Neuronal stem cell (in vitro differentiated cells): ENCODE results near the gene RPL39.
"Not testable (repeated sequence)": the region's sequence is repeated elsewhere in the genome, so short reads cannot be mapped to it uniquely, and the experiment has no call there.

Experiments
- DNase-seq: peaks from one replicate; pipeline ENCODE4 v3.0.0-alpha.2; 2013; ENCODE audit warnings: low spot score
- H2AFZ ChIP-seq: one replicate; pipeline ENCODE4 v1.6.1; 2013; ENCODE audit warnings: mild to moderate bottlenecking, low read length, inconsistent platforms
- H2AK5ac ChIP-seq: 2 replicates; pipeline ENCODE4 v1.6.1; 2013; ENCODE audit warnings: low read depth, mild to moderate bottlenecking, inconsistent platforms, low read length, moderate library complexity, mixed read lengths
- H2BK120ac ChIP-seq: 2 replicates; pipeline ENCODE4 v1.6.1; 2013; ENCODE audit warnings: low read depth, mild to moderate bottlenecking, inconsistent platforms, low read length, moderate library complexity, mixed read lengths
- H2BK12ac ChIP-seq: one replicate; pipeline ENCODE4 v1.6.1; 2013; ENCODE audit warnings: low read length, inconsistent platforms
- H2BK15ac ChIP-seq: 2 replicates; pipeline ENCODE4 v1.6.1; 2013; ENCODE audit warnings: mild to moderate bottlenecking, low read length, inconsistent platforms, mixed read lengths
- H2BK5ac ChIP-seq: one replicate; pipeline ENCODE4 v1.6.1; 2013; ENCODE audit warnings: inconsistent platforms, mild to moderate bottlenecking, low read length, moderate library complexity
- H3K14ac ChIP-seq: one replicate; pipeline ENCODE4 v1.6.1; 2013; ENCODE audit warnings: low read length, inconsistent platforms
- H3K18ac ChIP-seq: 2 replicates; pipeline ENCODE4 v1.6.1; 2013; ENCODE audit warnings: low read length, inconsistent platforms
- H3K23ac ChIP-seq: 2 replicates; pipeline ENCODE4 v1.6.1; 2013; ENCODE audit warnings: low read depth, mild to moderate bottlenecking, mixed read lengths, low read length, inconsistent platforms; ENCODE audit not compliant: poor library complexity
- H3K27ac ChIP-seq: replicated peaks from 3 replicates; pipeline ENCODE4 v1.5.1; 2013; ENCODE audit warnings: low read length, inconsistent platforms
- H3K27me3 ChIP-seq, 3 experiments: 2 replicates each; pipeline ENCODE4 v1.6.1; 2013; ENCODE audit warnings: low read length in 3 of 3, mild to moderate bottlenecking in 2 of 3, inconsistent platforms in 1 of 3, low read depth in 1 of 3, mixed read lengths in 1 of 3, moderate library complexity in 1 of 3; ENCODE audit not compliant: control insufficient read depth in 3 of 3, insufficient read depth in 3 of 3
- H3K36me3 ChIP-seq, 2 donors: replicated peaks in 1 of 2; 2 replicates each; pipeline ENCODE4 v1.6.1; 2013; ENCODE audit warnings: low read length in 2 of 2; ENCODE audit not compliant: control insufficient read depth in 2 of 2, insufficient read depth in 2 of 2
- H3K4ac ChIP-seq: 2 replicates; pipeline ENCODE4 v1.6.1; 2013; ENCODE audit warnings: inconsistent platforms, mild to moderate bottlenecking, low read length, moderate library complexity
- H3K4me1 ChIP-seq, 2 donors: 1 replicate in 1 of 2; 2 replicates in 1 of 2; pipeline ENCODE4 v1.6.1; 2013; ENCODE audit warnings: low read length in 2 of 2, low read depth in 1 of 2; ENCODE audit not compliant: control insufficient read depth in 2 of 2, insufficient read depth in 1 of 2
- H3K4me2 ChIP-seq: one replicate; pipeline ENCODE4 v1.6.1; 2013; ENCODE audit warnings: mild to moderate bottlenecking, low read length, inconsistent platforms; ENCODE audit not compliant: insufficient read depth, poor library complexity, severe bottlenecking
- H3K4me3 ChIP-seq, 2 donors: 2 replicates each; pipeline ENCODE4 v1.5.1; 2013; ENCODE audit warnings: low read length in 2 of 2, mild to moderate bottlenecking in 2 of 2, inconsistent platforms in 1 of 2, moderate library complexity in 1 of 2
- H3K79me1 ChIP-seq: one replicate; pipeline ENCODE4 v1.6.1; 2013; ENCODE audit warnings: low read depth, mild to moderate bottlenecking, inconsistent platforms, low read length, moderate library complexity
- H3K9ac ChIP-seq: one replicate; pipeline ENCODE4 v1.6.1; 2013; ENCODE audit warnings: mild to moderate bottlenecking, low read depth, low read length, inconsistent platforms; ENCODE audit not compliant: poor library complexity
- H3K9me3 ChIP-seq, 2 donors: replicated peaks in 1 of 2; 2 replicates each; pipeline versions ENCODE3 to v1.6.1; 2013; ENCODE audit warnings: low read length in 2 of 2, mild to moderate bottlenecking in 2 of 2, inconsistent platforms in 1 of 2, low read depth in 1 of 2, mixed read lengths in 1 of 2, moderate library complexity in 1 of 2; ENCODE audit not compliant: control insufficient read depth in 2 of 2, insufficient read depth in 1 of 2
- H4K8ac ChIP-seq: one replicate; pipeline ENCODE4 v1.6.1; 2013; ENCODE audit warnings: low read depth, mild to moderate bottlenecking, inconsistent platforms, low read length, moderate library complexity
- H4K91ac ChIP-seq: one replicate; pipeline ENCODE4 v1.6.1; 2013; ENCODE audit warnings: low read length, low read depth, mild to moderate bottlenecking, inconsistent platforms; ENCODE audit not compliant: poor library complexity
- WGBS, 2 donors: extraction: QIAGEN DNeasy Blood & Tissue Kit; methylation state at CpG; one replicate each; pipeline ENCODE4 v1.1.7; 2013; ENCODE audit warnings: missing lambda C conversion rate in 2 of 2, mixed read lengths in 1 of 2; ENCODE audit not compliant: insufficient read length in 2 of 2, insufficient replicate concordance in 1 of 2; ENCODE audit errors: extremely low coverage in 2 of 2; 5-methylcytosine and 5-hydroxymethylcytosine counted together

The RPL39 gene

DNA sequence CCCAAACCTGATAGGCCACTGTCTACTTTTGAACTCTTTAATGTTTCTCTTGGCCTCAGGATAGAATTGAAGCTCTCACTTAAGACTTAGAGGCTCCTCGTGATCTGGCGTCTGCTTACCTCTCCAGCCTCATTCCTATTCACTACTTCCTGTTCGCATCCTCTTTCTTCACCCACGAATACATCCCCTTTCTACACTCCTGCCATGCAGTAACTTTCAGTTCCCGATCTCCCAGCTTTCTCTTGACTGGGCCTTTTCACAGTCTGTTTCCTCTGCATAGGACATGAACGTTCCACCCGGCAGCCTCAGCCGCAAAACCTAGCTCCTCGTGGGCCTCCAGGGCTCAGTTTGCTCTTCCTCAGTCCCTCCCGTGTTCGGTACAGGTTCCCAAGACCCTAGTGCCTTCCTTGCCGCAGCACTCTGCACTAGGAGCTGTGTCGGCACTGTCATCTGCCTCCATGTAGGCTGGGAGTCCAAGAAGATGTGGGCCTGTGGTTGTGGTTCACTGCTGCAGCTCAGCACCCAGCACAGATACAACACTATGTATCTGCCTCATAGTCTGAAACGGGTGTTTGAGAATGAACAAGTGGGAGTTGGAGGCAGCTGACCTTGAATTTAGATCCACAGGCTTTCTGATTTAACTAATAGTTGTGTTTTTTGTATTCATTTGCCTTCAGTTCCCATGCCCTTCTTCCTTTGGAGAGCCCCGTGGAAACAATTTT is 15.8 kb downstream of the RPL39 start:
- Histone ChIP-seq H2AFZ (no peak overlapping the region), H4K8ac (no peak overlapping the region), H3K27me3 (no peaks in the 10 kb centered on the region), H3K18ac (no peak overlapping the region), H3K36me3 (peaks cover 2 to 7% of the 10 kb centered on the region in 2 donors), H4K91ac (no peak overlapping the region), H2AK5ac (no peak overlapping the region), H3K14ac (no peak overlapping the region), H3K9ac (no peak overlapping the region), H3K4me1 (no peaks in the 10 kb centered on the region), H3K23ac (no peak overlapping the region), H2BK15ac (no peak overlapping the region), H3K4me2 (no peak overlapping the region), H3K27ac (no peak overlapping the region), H3K9me3 (no peaks in the 10 kb centered on the region), H2BK5ac (no peak overlapping the region), H3K4me3 (peak overlapping the region in 1 of 2 donors; percentile 12), H3K79me1 (no peaks in the 10 kb centered on the region), H2BK120ac (no peak overlapping the region), H3K4ac (no peak overlapping the region), H2BK12ac (no peak overlapping the region)
- DNase-seq = no peak
- 100% methylated on average over 2 of the region's 15 CpGs; no CpG with 5 or more reads in 1 of the 2 donors for WGBS, 2 donors

DNA sequence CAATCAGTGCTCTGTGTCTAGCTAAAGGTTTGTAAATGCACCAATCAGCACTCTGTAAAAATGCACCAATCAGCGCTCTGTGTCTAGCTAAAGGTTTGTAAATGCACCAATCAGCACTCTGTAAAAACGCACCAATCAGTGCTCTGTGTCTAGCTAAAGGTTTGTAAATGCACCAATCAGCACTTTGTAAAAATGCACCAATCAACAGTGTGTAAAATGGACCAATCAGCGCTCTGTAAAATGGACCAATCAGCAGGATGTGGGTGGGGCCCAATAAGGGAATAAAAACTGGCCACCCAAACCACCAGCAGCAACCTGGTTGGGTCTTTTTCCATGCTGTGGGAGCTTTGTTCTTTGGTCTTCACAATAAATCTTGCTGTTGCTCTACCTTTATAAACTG is 22.0 kb downstream of the RPL39 start:
- H2BK15ac ChIP-seq, H2AFZ ChIP-seq, H4K8ac ChIP-seq, H2BK5ac ChIP-seq, H4K91ac ChIP-seq, H3K4me1 ChIP-seq, H3K36me3 ChIP-seq, H3K4me2 ChIP-seq, H3K4me3 ChIP-seq, H2AK5ac ChIP-seq, H3K79me1 ChIP-seq, H3K27ac ChIP-seq, H3K14ac ChIP-seq, H3K9ac ChIP-seq, H2BK12ac ChIP-seq, H3K4ac ChIP-seq, H2BK120ac ChIP-seq, H3K23ac ChIP-seq, H3K18ac ChIP-seq, H3K27me3 ChIP-seq, DNase-seq, H3K9me3 ChIP-seq: not testable (repeated sequence)
- WGBS, 2 donors = no CpG with 5 or more reads among the region's 3 CpGs

DNA sequence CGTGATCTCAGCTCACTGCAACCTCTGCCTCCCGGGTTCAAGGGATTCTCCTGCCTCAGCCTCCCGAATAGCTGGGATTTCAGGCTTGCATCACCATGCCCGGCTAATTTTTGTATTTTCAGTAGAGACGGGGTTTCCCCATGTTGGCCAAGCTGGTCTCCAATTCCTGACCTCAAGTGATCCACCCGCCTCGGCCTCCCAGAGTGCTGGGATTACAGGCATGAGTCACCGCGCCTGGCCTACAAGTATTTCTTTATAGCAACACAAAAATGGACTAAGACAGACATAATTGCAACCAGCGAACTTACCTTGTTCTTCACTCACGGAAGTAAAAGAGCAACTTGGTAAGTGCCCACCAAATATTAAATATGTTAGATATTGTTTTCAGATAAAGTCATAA is 23.0 kb downstream of the RPL39 start:
- H2AK5ac ChIP-seq, H3K14ac ChIP-seq, H2BK5ac ChIP-seq, H2BK120ac ChIP-seq, H3K79me1 ChIP-seq, H3K9ac ChIP-seq, H4K8ac ChIP-seq, H3K27ac ChIP-seq, H3K4me1 ChIP-seq, H4K91ac ChIP-seq, H3K18ac ChIP-seq, H3K27me3 ChIP-seq, H3K23ac ChIP-seq, H3K36me3 ChIP-seq, H3K4me2 ChIP-seq, H2BK12ac ChIP-seq, H3K4me3 ChIP-seq, H2AFZ ChIP-seq, H2BK15ac ChIP-seq, H3K9me3 ChIP-seq, H3K4ac ChIP-seq, DNase-seq: not testable (repeated sequence)
- WGBS, 2 donors = no CpG with 5 or more reads among the region's 11 CpGs

DNA sequence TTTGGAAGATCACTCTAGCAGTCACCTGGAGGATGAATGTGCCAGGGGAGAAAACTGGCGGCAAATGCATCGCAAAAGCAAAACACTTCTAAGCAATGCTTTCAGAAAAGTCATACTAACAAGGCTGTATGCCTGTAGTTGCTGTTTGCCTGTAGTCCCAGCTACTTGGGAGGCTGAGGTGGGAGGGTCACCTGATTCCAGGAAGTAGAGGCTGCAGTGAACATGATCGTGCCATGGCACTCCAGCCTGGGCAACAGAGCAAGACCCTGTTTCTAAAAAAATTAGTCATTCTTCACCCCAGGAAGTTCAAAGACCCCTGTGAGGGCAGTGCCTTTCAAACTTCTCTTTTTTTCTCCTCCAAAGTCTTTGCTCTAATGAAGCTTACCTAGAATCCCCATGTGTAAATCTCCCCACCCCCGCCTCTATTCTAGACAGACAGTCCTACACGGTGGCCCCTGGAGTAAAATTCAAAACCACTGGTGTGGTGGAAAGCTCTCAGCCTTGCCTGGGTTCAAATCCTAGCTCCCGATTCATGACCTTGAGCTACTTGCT is 27.5 kb downstream of the RPL39 start:
- no peak overlapping the region for H2AFZ ChIP-seq
- no peak overlapping the region for H2BK15ac ChIP-seq
- H3K79me1 ChIP-seq = no peaks in the 10 kb centered on the region
- H2BK120ac ChIP-seq = no peak overlapping the region
- no peak overlapping the region for H2BK12ac ChIP-seq
- H3K4ac ChIP-seq = no peak overlapping the region
- no peak overlapping the region for H3K18ac ChIP-seq
- peaks cover 3 to 14% (median 6%) of the 10 kb centered on the region in 3 experiments for H3K27me3 ChIP-seq
- H4K91ac ChIP-seq = no peak overlapping the region
- no peak overlapping the region for H2AK5ac ChIP-seq
- no peaks in the 10 kb centered on the region for H3K4me1 ChIP-seq
- no peak overlapping the region for H3K14ac ChIP-seq
- no CpG with 5 or more reads among the region's 6 CpGs for WGBS, 2 donors
- no peak overlapping the region for H3K4me3 ChIP-seq
- H3K36me3 ChIP-seq = no peaks in the 10 kb centered on the region
- H3K23ac ChIP-seq = no peak overlapping the region
- DNase-seq = no peak
- H3K4me2 ChIP-seq = no peak overlapping the region
- H2BK5ac ChIP-seq = no peak overlapping the region
- H3K27ac ChIP-seq = no peak overlapping the region
- no peaks in the 10 kb centered on the region for H3K9me3 ChIP-seq
- H3K9ac ChIP-seq = no peak overlapping the region
- H4K8ac ChIP-seq = no peak overlapping the region
